NCI-H748 (cell line): Measurements from ENCODE around the gene CMIP.

Experiments
- DNase-seq: peaks from one replicate; lab custom pipeline; 2025; ENCODE audit not compliant: unreplicated experiment; lab: John Stamatoyannopoulos, UW

Gene CMIP

GRCh38 chr16:81754858-81755257 lies 310.2 kb downstream of the CMIP start:
- no peak for DNase-seq

GRCh38 chr16:81755915-81756614 lies 311.5 kb downstream of the CMIP start:
- DNase-seq: no peak

GRCh38 chr16:81756615-81757356 lies 312.2 kb downstream of the CMIP start:
- no peak for DNase-seq

GRCh38 chr16:81758376-81758775 lies 313.8 kb downstream of the CMIP start:
- no peak for DNase-seq
